Body of pancreas (tissue), 4 donors: Measurements from ENCODE around the gene EXD3. TPM values are rescaled to one million over a fixed set of nuclear protein-coding genes. Genes with fewer than 3 reads are reported as not detected.
"Not testable (repeated sequence)": the region's sequence is repeated elsewhere in the genome, so short reads cannot be mapped to it uniquely, and the experiment has no call there.

Experiments
- ATAC-seq: fragments of 150-250 bp; one replicate; pipeline ENCODE4 v1.9.1; 2016
- DNase-seq, 4 donors: peaks; one replicate each; pipeline ENCODE4 v3.0.0-alpha.2; 2019
- H3K27ac ChIP-seq, 4 donors: fragments of 200-600 bp; sonication (generic); 1 replicate in 3 of 4; 2 replicates in 1 of 4; pipeline versions ENCODE4 v1.5.1 to v1.6.1; 2016 to 2019; ENCODE audit warnings: mild to moderate bottlenecking in 1 of 4, mixed read lengths in 1 of 4, moderate library complexity in 1 of 4
- H3K27me3 ChIP-seq, 2 donors: fragments of 200-600 bp; sonication (generic); one replicate each; pipeline ENCODE4 v1.6.0; 2016; ENCODE audit warnings: mild to moderate bottlenecking in 1 of 2
- H3K36me3 ChIP-seq, 2 donors: fragments of 200-600 bp; sonication (generic); replicated peaks in 1 of 2; 2 replicates each; pipeline ENCODE4 v1.5.1; 2016; ENCODE audit warnings: low read depth in 2 of 2; ENCODE audit not compliant: insufficient read depth in 1 of 2
- H3K4me1 ChIP-seq: fragments of 200-600 bp; sonication (generic); one replicate; pipeline ENCODE4 v1.6.0; 2016
- H3K4me3 ChIP-seq, 2 donors: fragments of 200-600 bp; sonication (generic); 1 replicate in 1 of 2; 2 replicates in 1 of 2; pipeline ENCODE4 v1.5.1; 2016 to 2019
- H3K9me3 ChIP-seq, 3 donors: fragments of 200-600 bp; sonication (generic); 1 replicate in 2 of 3; 2 replicates in 1 of 3; pipeline ENCODE4 v1.5.1; 2016
- CTCF ChIP-seq, 7 experiments: fragments of 450-650 bp in 4 of 7; fragments of 200-600 bp in 3 of 7; sonication (generic) in 3 of 7; IDR thresholded peaks; one replicate each; pipeline ENCODE4 v1.5.1; 2016 to 2019; ENCODE audit warnings: antibody characterized with exemption in 7 of 7
- POLR2A ChIP-seq, 3 donors: fragments of 450-650 bp; IDR thresholded peaks; one replicate each; pipeline ENCODE4 v1.6.1; 2016; ENCODE audit warnings: antibody characterized with exemption in 3 of 3, mild to moderate bottlenecking in 2 of 3
- WGBS, 2 donors: methylation state at CpG; one replicate each; pipeline ENCODE4 v1.1.5; 2017; 5-methylcytosine and 5-hydroxymethylcytosine counted together
- intact Hi-C: fragments of 100-400 bp; cut with DNase I; formaldehyde crosslinking; loops from one replicate; pipeline ENCODE4 v1.15.1; 2023
- microRNA-seq, 2 donors: library from miRNA; unstranded; fragments of <30 nt; microRNA quantifications; one replicate each; pipeline ENCODE4, GENCODE V29; 2016; ENCODE audit warnings: borderline number of aligned reads in 2 of 2, borderline replicate concordance in 2 of 2
- total RNA-seq, 2 donors: library from RNA; depleted of rRNA; stranded (reverse); fragments of >200 nt; gene quantifications; one replicate each; pipeline ENCODE4 v1.1.0, GENCODE V29; 2016

EXD3 gene
- total RNA-seq, 2 donors from 2014 or later = 23.3 to 34.9 TPM

GRCh38 chr9:137263506-137263905 is 159.5 kb downstream of the EXD3 start:
- no peak for DNase-seq
- TF ChIP-seq CTCF (IDR thresholded peaks at IDR 0.05) (no peak), POLR2A (IDR thresholded peaks at IDR 0.05) (no peak)
- Histone ChIP-seq H3K9me3 (no peaks in the 10 kb centered on the region), H3K4me1 (peaks cover 10% of the 10 kb centered on the region), H3K36me3 (peaks cover 0 to 7% of the 10 kb centered on the region in 2 donors), H3K4me3 (no peak overlapping the region), H3K27me3 (no peaks in the 10 kb centered on the region), H3K27ac (no peak overlapping the region)
- ATAC-seq = no peak
- intact Hi-C loops = no loop called here
- 77 to 81% methylated on average over 10 of the region's 10 CpGs for WGBS, 2 donors

- no peak overlapping the region for H3K4me3 ChIP-seq
- no peak for TF ChIP-seq POLR2A (IDR thresholded peaks at IDR 0.05)
- WGBS, 2 donors = 82 to 91% methylated on average over 14 to 24 of the region's 24 CpGs
- peaks cover 3% of the 10 kb centered on the region for H3K4me1 ChIP-seq
- no peaks in the 10 kb centered on the region for H3K27me3 ChIP-seq
- H3K36me3 ChIP-seq = peaks cover 0 to 7% of the 10 kb centered on the region in 2 donors
- no peak for DNase-seq
- H3K27ac ChIP-seq = no peak overlapping the region
- intact Hi-C loops = no loop called here
- ATAC-seq = no peak
- no peaks in the 10 kb centered on the region for H3K9me3 ChIP-seq
These were observed 160.1 kb downstream of the EXD3 start for GRCh38 chr9:137262909-137263285.

- ATAC-seq, H3K4me1 ChIP-seq, H3K9me3 ChIP-seq, H3K36me3 ChIP-seq, intact Hi-C loops, H3K27me3 ChIP-seq, H3K4me3 ChIP-seq, H3K27ac ChIP-seq: not testable (repeated sequence)
- WGBS, 2 donors = 33 to 45% methylated on average over 11 to 15 of the region's 15 CpGs
- peak in 3 of 4 donors; percentile 51 to 69 (median 58) for DNase-seq
- TF ChIP-seq CTCF (IDR thresholded peaks at IDR 0.05) = peak; percentile 20 to 56 (median 44)
These were observed 160.6 kb downstream of the EXD3 start for GRCh38 chr9:137262173-137262908.

Small RNA genes within 50 kb of the gene (microRNA-seq; reads per million reads assigned to microRNA genes)
- 0.47 to 0.90 reads per million in 2 donors for gene MIR7114

Other genes with a start within 250 kb of the EXD3 start
- gene ANAPC2, start 234.6 kb downstream of the EXD3 start, total RNA-seq = 10 to 100 TPM; 24.1 to 51.7 TPM
- 10 to 100 TPM; 62.3 to 79.1 TPM for gene SSNA1, start 234.5 kb downstream of the EXD3 start, total RNA-seq
- gene TPRN, start 222.4 kb downstream of the EXD3 start, total RNA-seq = 10 to 100 TPM; 90.0 to 91.3 TPM
- gene TMEM203, start 217.5 kb downstream of the EXD3 start, total RNA-seq = 10 to 100 TPM; 11.9 to 18.1 TPM
- gene NDOR1, start 217.5 kb downstream of the EXD3 start, total RNA-seq = 10 to 100 TPM; 17.1 to 22.7 TPM
- 10 to 100 TPM in 1 of 2 donors, under 1 TPM in 1; 0.78 to 14.5 TPM for gene RNF208, start 200.9 kb downstream of the EXD3 start, total RNA-seq
- not detected for gene CYSRT1, start 198.0 kb downstream of the EXD3 start, total RNA-seq
- gene RNF224, start 195.7 kb downstream of the EXD3 start, total RNA-seq = under 1 TPM in 1 of 2 donors, not detected in 1; 0.26 TPM
- gene SLC34A3, start 192.3 kb downstream of the EXD3 start, total RNA-seq = under 1 TPM in 1 of 2 donors, not detected in 1; 0.33 TPM
- 100 to 1,000 TPM in 1 of 2 donors, 10 to 100 TPM in 1; 79.1 to 171 TPM for gene TUBB4B, start 181.9 kb downstream of the EXD3 start, total RNA-seq
- not detected for gene STPG3, start 171.9 kb downstream of the EXD3 start, total RNA-seq
- gene NELFB, start 167.8 kb downstream of the EXD3 start, total RNA-seq = 10 to 100 TPM; 31.3 to 34.2 TPM
- gene TOR4A, start 145.4 kb downstream of the EXD3 start, total RNA-seq = 10 to 100 TPM in 1 of 2 donors, 1 to 10 TPM in 1; 9.9 to 12.2 TPM
- gene NRARP, start 120.9 kb downstream of the EXD3 start, total RNA-seq = 10 to 100 TPM; 18.4 to 24.4 TPM
- 10 to 100 TPM in 1 of 2 donors, 1 to 10 TPM in 1; 7.3 to 12.9 TPM for gene NOXA1, start 231 bp upstream of the EXD3 start, total RNA-seq
- gene ENTPD8, start 18.2 kb upstream of the EXD3 start, total RNA-seq = 1 to 10 TPM; 2.0 to 2.3 TPM
- gene NSMF, start 36.2 kb upstream of the EXD3 start, total RNA-seq = 10 to 100 TPM; 65.4 to 65.9 TPM
- gene PNPLA7, start 127.2 kb upstream of the EXD3 start, total RNA-seq = 10 to 100 TPM; 16.1 to 27.7 TPM
- gene MRPL41, start 128.7 kb upstream of the EXD3 start, total RNA-seq = 10 to 100 TPM; 32.9 to 37.2 TPM
- gene DPH7, start 155.8 kb upstream of the EXD3 start, total RNA-seq = 10 to 100 TPM; 44.4 to 46.5 TPM
- 1 to 10 TPM; 6.6 to 8.8 TPM for gene ZMYND19, start 167.3 kb upstream of the EXD3 start, total RNA-seq
- gene ARRDC1, start 182.5 kb upstream of the EXD3 start, total RNA-seq = 10 to 100 TPM; 78.1 to 93.6 TPM
- 10 to 100 TPM; 41.0 to 65.9 TPM for gene EHMT1, start 195.8 kb upstream of the EXD3 start, total RNA-seq